ENCODE data around the gene CTNND2. TPM values are rescaled to one million over a fixed set of nuclear protein-coding genes. Genes with fewer than 3 reads are reported as not detected.
A peak's percentile ranks its signal among the peaks of the same experiment; 100 is the strongest.

Gene CTNND2
- total RNA-seq, 1 donor from 2014 or later, result 13.9 TPM

DNA sequence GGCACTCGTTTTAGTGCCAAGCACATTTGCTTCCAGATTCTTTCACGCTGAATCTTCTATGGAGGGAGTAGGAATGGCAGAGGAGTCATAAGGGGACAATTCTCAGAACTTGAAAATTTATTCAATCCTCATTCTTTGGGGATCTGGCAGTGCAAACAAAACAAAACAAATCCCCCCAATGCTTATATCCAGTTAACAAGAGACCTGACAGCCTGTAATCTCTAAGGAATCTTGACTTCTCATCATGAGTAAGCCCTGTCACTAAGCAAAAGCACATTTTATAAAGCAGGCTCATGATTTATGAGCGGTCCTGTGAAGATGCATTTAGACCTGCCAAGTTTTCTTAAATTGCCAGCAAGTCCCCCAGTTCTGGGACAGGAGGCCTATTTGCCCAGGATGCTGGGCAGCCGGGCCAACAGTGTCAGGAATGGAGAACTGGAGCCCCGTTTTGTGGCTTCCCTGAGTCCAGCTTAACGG is 513.9 kb downstream of the CTNND2 start:
- Histone ChIP-seq H3K27ac (no peak overlapping the region), H3K9me3 (ENCODE audit: low read depth) (no peaks in the 10 kb centered on the region), H3K27me3 (peaks cover 1% of the 10 kb centered on the region)

DNA sequence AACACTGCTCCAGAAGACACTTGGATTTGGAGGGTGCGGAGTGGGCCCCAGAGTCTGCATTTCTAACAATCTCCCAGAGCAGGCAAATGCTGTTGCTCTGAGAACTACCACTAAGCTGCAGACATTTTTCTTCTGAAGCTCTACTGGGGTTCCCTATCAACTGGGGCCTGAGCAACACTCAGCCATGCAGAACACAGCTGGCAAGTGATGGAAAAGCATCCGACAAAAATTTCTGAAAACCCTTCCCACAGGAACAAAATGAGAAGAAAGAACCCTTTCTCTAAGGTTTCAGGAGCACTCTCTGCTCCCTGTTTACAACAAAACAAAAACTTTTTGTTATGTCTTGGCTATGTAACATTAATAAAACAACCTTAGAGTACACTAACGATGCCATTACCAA is 516.9 kb downstream of the CTNND2 start:
- no peaks in the 10 kb centered on the region for H3K9me3 ChIP-seq (ENCODE audit: low read depth)

More for the DNA sequence above, 513.9 kb downstream of the CTNND2 start:
- Histone ChIP-seq H3F3A (ENCODE audit: low read depth) (peaks cover 17% of the 10 kb centered on the region), H3K36me3 (no peaks in the 10 kb centered on the region), H2AFZ (replicated peaks) (no peak overlapping the region), H4K20me1 (ENCODE audit: low read depth) (no peaks in the 10 kb centered on the region), H3K4me1 (peaks cover 38% of the 10 kb centered on the region), H3K9ac (no peak overlapping the region), H3K4me2 (peak overlapping the region; percentile 28), H3K79me2 (ENCODE audit: low read depth) (no peaks in the 10 kb centered on the region), H3K4me3 (no peak overlapping the region)
- TF ChIP-seq, protein P1, sequence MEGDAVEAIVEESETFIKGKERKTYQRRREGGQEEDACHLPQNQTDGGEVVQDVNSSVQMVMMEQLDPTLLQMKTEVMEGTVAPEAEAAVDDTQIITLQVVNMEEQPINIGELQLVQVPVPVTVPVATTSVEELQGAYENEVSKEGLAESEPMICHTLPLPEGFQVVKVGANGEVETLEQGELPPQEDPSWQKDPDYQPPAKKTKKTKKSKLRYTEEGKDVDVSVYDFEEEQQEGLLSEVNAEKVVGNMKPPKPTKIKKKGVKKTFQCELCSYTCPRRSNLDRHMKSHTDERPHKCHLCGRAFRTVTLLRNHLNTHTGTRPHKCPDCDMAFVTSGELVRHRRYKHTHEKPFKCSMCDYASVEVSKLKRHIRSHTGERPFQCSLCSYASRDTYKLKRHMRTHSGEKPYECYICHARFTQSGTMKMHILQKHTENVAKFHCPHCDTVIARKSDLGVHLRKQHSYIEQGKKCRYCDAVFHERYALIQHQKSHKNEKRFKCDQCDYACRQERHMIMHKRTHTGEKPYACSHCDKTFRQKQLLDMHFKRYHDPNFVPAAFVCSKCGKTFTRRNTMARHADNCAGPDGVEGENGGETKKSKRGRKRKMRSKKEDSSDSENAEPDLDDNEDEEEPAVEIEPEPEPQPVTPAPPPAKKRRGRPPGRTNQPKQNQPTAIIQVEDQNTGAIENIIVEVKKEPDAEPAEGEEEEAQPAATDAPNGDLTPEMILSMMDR (IDR thresholded peaks at IDR 0.05), result no peak
- no peak for TF ChIP-seq EZH2 (IDR thresholded peaks at IDR 0.05)
- no peak for TF ChIP-seq EZH2phosphoT487 (IDR thresholded peaks at IDR 0.05)
- Mint-ChIP-seq H3K9me3 (no peaks in the 10 kb centered on the region), H3K36me3 (peaks cover 26% of the 10 kb centered on the region), H3K27ac (no peak overlapping the region), H3K4me3 (no peak overlapping the region), H3K4me1 (peaks cover 36% of the 10 kb centered on the region), H3K27me3 (ENCODE audit: insufficient read depth, low read depth) (peaks cover 2% of the 10 kb centered on the region)
- DNase-seq (ENCODE audit: low spot score), result no peak

DNA sequence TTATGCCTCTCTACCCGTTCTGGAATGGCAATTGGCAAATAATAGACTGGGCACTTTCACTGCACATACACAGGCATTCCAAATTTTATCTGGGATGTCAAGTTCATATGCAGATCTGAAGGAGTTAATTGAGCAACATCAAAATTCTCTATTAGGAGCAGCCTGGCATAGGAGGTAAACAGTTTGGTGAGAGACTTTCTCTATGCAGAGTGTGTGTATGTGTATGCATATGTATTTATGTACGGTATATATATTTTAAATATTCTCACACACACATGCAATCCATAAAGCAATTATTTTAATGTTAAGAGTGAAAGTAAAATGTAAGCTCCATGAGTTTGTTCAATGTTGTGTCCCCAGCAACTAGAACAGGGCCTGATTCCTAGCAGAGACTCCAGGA is 517.8 kb downstream of the CTNND2 start:
- Histone ChIP-seq H3K9ac (no peak overlapping the region), H3K27me3 (peaks cover 26% of the 10 kb centered on the region), H3K27ac (no peak overlapping the region), H3F3A (ENCODE audit: low read depth) (peaks cover 18% of the 10 kb centered on the region), H3K4me1 (peaks cover 48% of the 10 kb centered on the region), H3K36me3 (no peaks in the 10 kb centered on the region), H4K20me1 (ENCODE audit: low read depth) (no peaks in the 10 kb centered on the region), H3K9me3 (ENCODE audit: low read depth) (no peaks in the 10 kb centered on the region), H3K79me2 (ENCODE audit: low read depth) (no peaks in the 10 kb centered on the region), H2AFZ (replicated peaks) (no peak overlapping the region), H3K4me3 (no peak overlapping the region), H3K4me2 (peak overlapping the region; percentile 97)
- TF ChIP-seq EZH2 (IDR thresholded peaks at IDR 0.05) (no peak), EZH2phosphoT487 (IDR thresholded peaks at IDR 0.05) (no peak)
- TF ChIP-seq, protein P1 (IDR thresholded peaks at IDR 0.05), result no peak
- Mint-ChIP-seq H3K4me3 (peak overlapping the region; percentile 82), H3K9me3 (peaks cover 6% of the 10 kb centered on the region), H3K27ac (peak overlapping the region; percentile 4), H3K4me1 (peaks cover 43% of the 10 kb centered on the region), H3K36me3 (peaks cover 34% of the 10 kb centered on the region), H3K27me3 (ENCODE audit: insufficient read depth, low read depth) (peaks cover 4% of the 10 kb centered on the region)
- DNase-seq (ENCODE audit: low spot score), result no peak

More for the DNA sequence above, 516.9 kb downstream of the CTNND2 start:
- no peak for DNase-seq (ENCODE audit: low spot score)
- H3K27me3 ChIP-seq, result peaks cover 26% of the 10 kb centered on the region
- H3K27ac Mint-ChIP-seq, result no peak overlapping the region
- no peak overlapping the region for H3K27ac ChIP-seq
- no peak for TF ChIP-seq EZH2phosphoT487 (IDR thresholded peaks at IDR 0.05)
- no peak for TF ChIP-seq EZH2 (IDR thresholded peaks at IDR 0.05)
- TF ChIP-seq, protein P1 (IDR thresholded peaks at IDR 0.05), result no peak
- peaks cover 4% of the 10 kb centered on the region for H3K27me3 Mint-ChIP-seq (ENCODE audit: insufficient read depth, low read depth)
- H3K9ac ChIP-seq, result no peak overlapping the region
- H3K4me3 Mint-ChIP-seq, result peak overlapping the region; percentile 47
- H3K79me2 ChIP-seq (ENCODE audit: low read depth), result no peaks in the 10 kb centered on the region
- peaks cover 41% of the 10 kb centered on the region for H3K4me1 Mint-ChIP-seq
- H3K4me3 ChIP-seq, result no peak overlapping the region
- no peak overlapping the region for H3K4me2 ChIP-seq
- H3K9me3 Mint-ChIP-seq, result peaks cover 6% of the 10 kb centered on the region
- no peaks in the 10 kb centered on the region for H4K20me1 ChIP-seq (ENCODE audit: low read depth)
- H3K36me3 ChIP-seq, result no peaks in the 10 kb centered on the region
- peaks cover 48% of the 10 kb centered on the region for H3K4me1 ChIP-seq
- H2AFZ ChIP-seq (replicated peaks), result no peak overlapping the region
- peaks cover 18% of the 10 kb centered on the region for H3F3A ChIP-seq (ENCODE audit: low read depth)
- peaks cover 29% of the 10 kb centered on the region for H3K36me3 Mint-ChIP-seq
